ENCODE results near the gene AGR2. TPM values are rescaled to one million over a fixed set of nuclear protein-coding genes. Genes with fewer than 3 reads are reported as not detected.

AGR2 gene
- total and polyA plus RNA-seq, 10 of the 15 experiments (the other 5 are each of a cell fraction or from before 2014, with no cell fraction given) = 0.67 TPM; not detected in 9

- H3K36me3 ChIP-seq (ENCODE audit: control insufficient read depth in 2 of 2, insufficient read depth in 2 of 2, low read length in 1 of 2) = no peaks in the 10 kb centered on the region
- in situ Hi-C loops (cut with MboI) (no loop called here), intact Hi-C loops (cut with micrococcal nuclease; ENCODE audit: unreplicated experiment) (no loop called here)
- H3K4me3 ChIP-seq = no peak overlapping the region
- ChIA-PET RAD21 (ENCODE audit: unreplicated experiment) (no interaction called here), POLR2A (no interaction called here), SMC1A (ENCODE audit: uncharacterized antibody, unreplicated experiment) (interaction anchor here (0.7 kb wide), 1 partner anchor 1814 kb away, joined by 4 read pairs; no protein-coding TSS in a partner anchor), CTCF (no interaction called here)
- H4K20me1 ChIP-seq (ENCODE audit: control insufficient read depth, insufficient read depth) = no peaks in the 10 kb centered on the region
- no peak overlapping the region for H3K9ac ChIP-seq (ENCODE audit: control insufficient read depth, insufficient read depth, low read length)
- H2AFZ ChIP-seq (ENCODE audit: control insufficient read depth, low read depth, low read length) = no peak overlapping the region
- no TSS peak for BruUV-seq (replicated peaks)
- no peak for TF ChIP-seq RFX5 (IDR thresholded peaks at IDR 0.05; ENCODE audit: low read depth, low read length)
- TF ChIP-seq NRF1 (conservative IDR thresholded peaks at IDR 0.05; ENCODE audit: low read depth, low read length) = no peak
- TF ChIP-seq MTA2 (IDR thresholded peaks at IDR 0.05; ENCODE audit: low read depth) = no peak
- no peak for TF ChIP-seq USF2 (IDR thresholded peaks at IDR 0.05; ENCODE audit: borderline replicate concordance, low read depth, low read length)
- no peak for ATAC-seq
- H3K9me3 ChIP-seq (replicated peaks; ENCODE audit: control insufficient read depth, insufficient read depth, low read length) = no peaks in the 10 kb centered on the region
- DNase-seq (ENCODE audit: low read depth, low spot score) = no peak
- no peak for FAIRE-seq
- no peaks in the 10 kb centered on the region for H3K4me1 ChIP-seq (ENCODE audit: control insufficient read depth, insufficient read depth, low read length)
- H3K4me2 ChIP-seq (ENCODE audit: control insufficient read depth, insufficient read depth) = no peak overlapping the region
- H3K27ac ChIP-seq (ENCODE audit: control insufficient read depth, insufficient read depth) = no peak overlapping the region
- no peaks in the 10 kb centered on the region for H3K79me2 ChIP-seq (ENCODE audit: control insufficient read depth, insufficient read depth, low read length)
- H3K27me3 ChIP-seq (replicated peaks in 1 of 2; ENCODE audit: control insufficient read depth in 2 of 2, insufficient read depth in 2 of 2, low read length in 1 of 2) = no peaks in the 10 kb centered on the region; a peak in 1 of 4 replicates
- WGBS (ENCODE audit: insufficient coverage, insufficient replicate concordance, low lambda C conversion rate, missing lambda C conversion rate) = under 1% methylated on average over 5 of the region's 5 CpGs
Measured at GRCh38 chr7:16791905-16792698, 12.7 kb downstream of the AGR2 start.

DNA sequence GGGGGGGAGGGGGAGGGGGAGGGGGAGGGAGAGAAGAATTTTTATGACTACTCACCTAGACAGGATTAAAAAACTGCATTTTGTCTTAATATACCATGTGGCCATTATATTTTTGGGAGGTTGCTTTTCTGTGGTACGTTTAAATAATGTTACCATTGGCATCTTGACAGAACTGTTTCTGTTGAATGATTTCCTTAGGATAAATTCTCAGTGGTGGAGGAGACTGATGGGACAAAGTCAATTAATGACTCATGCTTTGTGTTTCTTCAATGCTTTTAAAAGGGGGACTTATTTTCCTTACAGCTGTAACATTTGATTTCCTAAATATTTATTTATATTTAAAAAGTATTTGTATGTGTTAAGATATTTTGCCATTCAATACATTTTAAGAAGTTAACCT is 13.7 kb downstream of the AGR2 start:
- Histone ChIP-seq H3K79me2 (ENCODE audit: control insufficient read depth, insufficient read depth, low read length) (no peaks in the 10 kb centered on the region), H3K4me3 (no peak overlapping the region), H3K9me3 (replicated peaks; ENCODE audit: control insufficient read depth, insufficient read depth, low read length) (no peaks in the 10 kb centered on the region), H3K27ac (ENCODE audit: control insufficient read depth, insufficient read depth) (no peak overlapping the region), H4K20me1 (ENCODE audit: control insufficient read depth, insufficient read depth) (no peaks in the 10 kb centered on the region), H3K27me3 (replicated peaks in 1 of 2; ENCODE audit: control insufficient read depth in 2 of 2, insufficient read depth in 2 of 2, low read length in 1 of 2) (no peaks in the 10 kb centered on the region; a peak in 1 of 4 replicates), H3K4me1 (ENCODE audit: control insufficient read depth, insufficient read depth, low read length) (no peaks in the 10 kb centered on the region), H3K4me2 (ENCODE audit: control insufficient read depth, insufficient read depth) (no peak overlapping the region), H3K9ac (ENCODE audit: control insufficient read depth, insufficient read depth, low read length) (no peak overlapping the region), H3K36me3 (ENCODE audit: control insufficient read depth in 2 of 2, insufficient read depth in 2 of 2, low read length in 1 of 2) (no peaks in the 10 kb centered on the region), H2AFZ (ENCODE audit: control insufficient read depth, low read depth, low read length) (no peak overlapping the region)
- ATAC-seq (no peak), DNase-seq (ENCODE audit: low read depth, low spot score) (no peak), FAIRE-seq (no peak)
- no peak for TF ChIP-seq USF2 (IDR thresholded peaks at IDR 0.05; ENCODE audit: borderline replicate concordance, low read depth, low read length)
- 4% methylated on average over 1 of the region's 1 CpG for WGBS (ENCODE audit: insufficient coverage, insufficient replicate concordance, low lambda C conversion rate, missing lambda C conversion rate)
- in situ Hi-C loops (cut with MboI) (no loop called here), intact Hi-C loops (cut with micrococcal nuclease; ENCODE audit: unreplicated experiment) (no loop called here)
- ChIA-PET RAD21 (ENCODE audit: unreplicated experiment) (no interaction called here), SMC1A (ENCODE audit: uncharacterized antibody, unreplicated experiment) (no interaction called here), CTCF (no interaction called here), POLR2A (no interaction called here)
- BruUV-seq (replicated peaks) = no TSS peak

Measured in GM12878 (cell line).